SU-DHL-6 (cell line): Measurements from ENCODE around the gene MAPT.

Experiments
- CTCF ChIP-seq: fragments of 200-600 bp; sonication (generic); IDR thresholded peaks from one replicate; pipeline ENCODE4 v1.5.1; 2017; ENCODE audit warnings: antibody characterized with exemption, mild to moderate bottlenecking, low read length, moderate library complexity; ENCODE audit not compliant: insufficient read depth, poor library complexity, severe bottlenecking
- EZH2phosphoT487 ChIP-seq: fragments of 200-600 bp; sonication (generic), shearing (Covaris generic); conservative IDR thresholded peaks from 2 replicates; pipeline ENCODE4 v1.6.1; 2018; ENCODE audit warnings: mild to moderate bottlenecking, antibody characterized with exemption, low read length, moderate library complexity, mixed read lengths

GRCh38 chr17:46030752-46031151 lies 136.4 kb downstream of the MAPT start:
- TF ChIP-seq CTCF = no peak
- no peak for TF ChIP-seq EZH2phosphoT487
